Upper lobe of right lung (tissue), 1 donor: Measurements from ENCODE around the gene EPO. TPM values are rescaled to one million over a fixed set of nuclear protein-coding genes. Genes with fewer than 3 reads are reported as not detected.

Experiments used
- ATAC-seq: fragments of 200-7000 bp; cut with Tn5 transposase; one replicate; pipeline ENCODE4 v1.9.1; 2020; ENCODE audit warnings: mild to moderate bottlenecking, moderate library complexity
- DNase-seq: peaks from one replicate; pipeline ENCODE4 v3.0.0-alpha.2; 2020
- H3K27ac ChIP-seq: fragments of 200-600 bp; one replicate; pipeline ENCODE4 v1.8.0; 2022
- H3K27me3 ChIP-seq: fragments of 200-600 bp; one replicate; pipeline ENCODE4 v1.8.0; 2022; ENCODE audit warnings: mild to moderate bottlenecking
- H3K36me3 ChIP-seq: fragments of 200-600 bp; one replicate; pipeline ENCODE4 v1.8.0; 2022
- H3K4me1 ChIP-seq: fragments of 200-600 bp; one replicate; pipeline ENCODE4 v1.8.0; 2022
- H3K4me3 ChIP-seq: fragments of 200-600 bp; one replicate; pipeline ENCODE4 v1.8.0; 2022; ENCODE audit warnings: mild to moderate bottlenecking
- H3K9me3 ChIP-seq: fragments of 200-600 bp; one replicate; pipeline ENCODE4 v1.8.0; 2022
- CTCF ChIP-seq: fragments of 200-600 bp; IDR thresholded peaks from one replicate; pipeline ENCODE4 v1.8.0; 2022; ENCODE audit warnings: antibody characterized with exemption
- intact Hi-C: fragments of 100-400 bp; cut with DNase I; formaldehyde crosslinking; loops from one replicate; pipeline ENCODE4 v1.11.0; 2022
- total RNA-seq: library from RNA; stranded (reverse); fragmentation: NEBNext Ultra II Directional; extraction: Animal tissue kit (Norgen Biotek cat#: 25700); gene quantifications from one replicate; pipeline ENCODE4 v1.2.1, GENCODE V29; 2021
- donor health status: DM: no; HTN: yes; CAD: no; lungs with severe emphysema.

EPO gene
- total RNA-seq, 1 donor from 2014 or later = not detected

GRCh38 chr7:100675105-100675451, 45.2 kb upstream of the EPO start:
- H3K4me1 ChIP-seq = peaks cover 13% of the 10 kb centered on the region
- intact Hi-C loops = no loop called here
- H3K9me3 ChIP-seq = no peaks in the 10 kb centered on the region
- peak overlapping the region; percentile 91 for H3K4me3 ChIP-seq
- H3K27ac ChIP-seq = peak overlapping the region; percentile 96
- H3K36me3 ChIP-seq = peaks cover 37% of the 10 kb centered on the region
- TF ChIP-seq CTCF = no peak
- peak; percentile 69 for DNase-seq
- no peaks in the 10 kb centered on the region for H3K27me3 ChIP-seq
- ATAC-seq = no peak

GRCh38 chr7:100675581-100676350, 44.5 kb upstream of the EPO start:
- Histone ChIP-seq H3K27ac (peak overlapping the region; percentile 96), H3K36me3 (peaks cover 40% of the 10 kb centered on the region), H3K9me3 (no peaks in the 10 kb centered on the region), H3K4me1 (peaks cover 13% of the 10 kb centered on the region), H3K4me3 (peak overlapping the region; percentile 91), H3K27me3 (no peaks in the 10 kb centered on the region)
- no peak for TF ChIP-seq CTCF
- ATAC-seq (peak; percentile 39), DNase-seq (peak; percentile 91)
- intact Hi-C loops = no loop called here

GRCh38 chr7:100676501-100677306, 43.6 kb upstream of the EPO start:
- ATAC-seq = no peak
- intact Hi-C loops = no loop called here

GRCh38 chr7:100677308-100678267, 42.7 kb upstream of the EPO start:
- Histone ChIP-seq H3K27ac (no peak overlapping the region), H3K36me3 (peaks cover 59% of the 10 kb centered on the region)

More at GRCh38 chr7:100676501-100677306, 43.6 kb upstream of the EPO start:
- Histone ChIP-seq H3K9me3 (no peaks in the 10 kb centered on the region), H3K4me3 (peak overlapping the region; percentile 91), H3K27ac (peak overlapping the region; percentile 96), H3K4me1 (peaks cover 13% of the 10 kb centered on the region), H3K36me3 (peaks cover 50% of the 10 kb centered on the region), H3K27me3 (no peaks in the 10 kb centered on the region)
- DNase-seq = no peak
- no peak for TF ChIP-seq CTCF

More at GRCh38 chr7:100677308-100678267, 42.7 kb upstream of the EPO start:
- H3K27me3 ChIP-seq = no peaks in the 10 kb centered on the region
- no peak for ATAC-seq
- no peaks in the 10 kb centered on the region for H3K9me3 ChIP-seq
- peak; percentile 68 for DNase-seq
- peaks cover 13% of the 10 kb centered on the region for H3K4me1 ChIP-seq
- no peak for TF ChIP-seq CTCF
- H3K4me3 ChIP-seq = no peak overlapping the region
- intact Hi-C loops = no loop called here
